ENCODE measurements around the gene VILL.
"Not testable (repeated sequence)": the region's sequence is repeated elsewhere in the genome, so short reads cannot be mapped to it uniquely, and the experiment has no call there.

VILL gene

GRCh38 chr3:37963635-37964034, 27.0 kb upstream of the VILL start:
- no peak for DNase-seq (ENCODE audit: low read depth in 2 of 2)

- no peak for DNase-seq (ENCODE audit: low read depth in 2 of 2)
Observed at GRCh38 chr3:37964146-37964545, 26.4 kb upstream of the VILL start.

- DNase-seq (ENCODE audit: low read depth in 2 of 2), result no peak
Observed at GRCh38 chr3:37964716-37965115, 25.9 kb upstream of the VILL start.

GRCh38 chr3:37967260-37967881, 23.2 kb upstream of the VILL start:
- peak in 1 of 2 donors; percentile 14 for DNase-seq (ENCODE audit: low read depth in 2 of 2)

DNA sequence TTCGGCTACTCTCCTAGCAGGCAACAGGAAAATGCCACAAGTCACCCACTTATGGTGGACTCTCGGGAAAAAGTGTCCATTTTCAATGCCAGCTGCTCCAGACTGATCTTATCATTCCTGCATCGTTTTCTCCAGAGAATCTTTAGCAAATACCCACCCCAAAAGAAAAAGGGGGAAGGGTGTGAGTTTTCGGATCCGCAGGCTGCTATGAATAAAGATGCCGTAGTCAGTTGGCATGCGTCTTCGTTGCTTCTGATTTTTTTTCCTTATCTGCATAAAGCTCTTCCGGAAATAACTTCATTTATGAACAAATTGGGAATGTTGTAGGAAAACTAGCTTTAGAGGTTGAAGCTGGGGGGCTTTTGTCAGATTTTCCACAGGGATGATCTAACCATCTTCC, 22.4 kb upstream of the VILL start:
- no peak for DNase-seq (ENCODE audit: low read depth in 2 of 2)

DNA sequence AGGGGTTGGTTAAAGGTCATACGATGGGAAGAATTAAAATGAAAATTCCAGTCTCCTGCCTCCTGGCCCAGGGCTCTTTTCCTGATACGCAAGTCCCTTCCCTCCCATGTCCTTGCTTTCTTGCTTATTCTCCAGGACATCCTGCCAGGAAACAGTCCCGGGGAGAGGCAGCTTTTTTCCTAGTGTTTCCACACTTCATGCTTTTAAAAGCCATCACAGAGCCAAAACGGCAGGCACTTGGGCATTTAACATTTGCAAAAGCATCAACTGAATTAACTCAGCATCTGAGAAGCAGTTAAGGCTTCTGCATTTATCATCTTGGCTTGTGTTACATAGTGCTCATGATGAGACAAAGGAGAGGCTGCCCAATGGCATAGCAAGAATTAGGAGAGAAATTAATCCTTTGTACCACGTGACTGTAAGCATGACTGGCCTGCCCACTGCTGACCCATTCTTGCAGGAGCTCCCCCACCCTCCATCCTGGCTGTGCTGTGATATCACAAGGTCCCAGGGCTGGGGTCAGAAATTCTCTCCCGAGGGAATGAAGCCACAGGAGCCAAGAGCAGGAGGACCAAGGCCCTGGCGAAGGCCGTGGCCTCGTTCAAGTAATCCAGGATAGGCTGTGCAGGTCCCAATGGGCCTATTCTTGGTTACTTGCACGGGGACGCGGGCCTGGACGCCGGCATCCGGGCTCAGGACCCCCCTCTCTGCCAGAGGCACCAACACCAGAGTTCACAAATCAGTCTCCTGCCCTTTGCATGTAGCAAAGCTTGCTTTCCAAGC, 21.6 kb upstream of the VILL start:
- DNase-seq (ENCODE audit: low read depth in 2 of 2), result no peak

GRCh38 chr3:37969596-37970100, 20.9 kb upstream of the VILL start:
- DNase-seq (ENCODE audit: low read depth in 2 of 2), result no peak

GRCh38 chr3:37970802-37971201, 19.8 kb upstream of the VILL start:
- DNase-seq (ENCODE audit: low read depth in 2 of 2), result no peak

DNA sequence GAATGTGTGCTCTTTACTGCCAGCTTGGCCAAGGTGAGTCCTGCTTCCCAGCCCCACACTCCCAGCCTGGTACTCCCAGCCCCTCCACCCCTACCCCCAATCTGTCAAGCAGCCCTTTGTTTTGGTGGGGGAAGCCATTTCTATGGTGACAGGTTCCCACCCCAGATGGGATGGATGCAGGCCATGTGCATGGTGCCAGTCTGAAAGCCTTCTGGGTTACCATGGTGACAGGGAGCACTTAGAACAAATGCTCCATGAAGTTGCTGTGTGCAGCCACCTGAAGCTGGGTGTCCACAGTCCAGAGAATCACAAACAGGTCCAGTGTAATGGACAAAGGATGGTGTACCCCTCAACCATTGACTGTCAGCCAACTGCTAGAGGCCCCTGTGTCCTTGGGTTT, 19.1 kb upstream of the VILL start:
- DNase-seq (ENCODE audit: low read depth in 2 of 2), result no peak

GRCh38 chr3:37972056-37972455, 18.5 kb upstream of the VILL start:
- DNase-seq (ENCODE audit: low read depth in 2 of 2), result not testable (repeated sequence)

- DNase-seq (ENCODE audit: low read depth in 2 of 2), result no peak
Observed at GRCh38 chr3:37973246-37974054, 17.1 kb upstream of the VILL start.

DNA sequence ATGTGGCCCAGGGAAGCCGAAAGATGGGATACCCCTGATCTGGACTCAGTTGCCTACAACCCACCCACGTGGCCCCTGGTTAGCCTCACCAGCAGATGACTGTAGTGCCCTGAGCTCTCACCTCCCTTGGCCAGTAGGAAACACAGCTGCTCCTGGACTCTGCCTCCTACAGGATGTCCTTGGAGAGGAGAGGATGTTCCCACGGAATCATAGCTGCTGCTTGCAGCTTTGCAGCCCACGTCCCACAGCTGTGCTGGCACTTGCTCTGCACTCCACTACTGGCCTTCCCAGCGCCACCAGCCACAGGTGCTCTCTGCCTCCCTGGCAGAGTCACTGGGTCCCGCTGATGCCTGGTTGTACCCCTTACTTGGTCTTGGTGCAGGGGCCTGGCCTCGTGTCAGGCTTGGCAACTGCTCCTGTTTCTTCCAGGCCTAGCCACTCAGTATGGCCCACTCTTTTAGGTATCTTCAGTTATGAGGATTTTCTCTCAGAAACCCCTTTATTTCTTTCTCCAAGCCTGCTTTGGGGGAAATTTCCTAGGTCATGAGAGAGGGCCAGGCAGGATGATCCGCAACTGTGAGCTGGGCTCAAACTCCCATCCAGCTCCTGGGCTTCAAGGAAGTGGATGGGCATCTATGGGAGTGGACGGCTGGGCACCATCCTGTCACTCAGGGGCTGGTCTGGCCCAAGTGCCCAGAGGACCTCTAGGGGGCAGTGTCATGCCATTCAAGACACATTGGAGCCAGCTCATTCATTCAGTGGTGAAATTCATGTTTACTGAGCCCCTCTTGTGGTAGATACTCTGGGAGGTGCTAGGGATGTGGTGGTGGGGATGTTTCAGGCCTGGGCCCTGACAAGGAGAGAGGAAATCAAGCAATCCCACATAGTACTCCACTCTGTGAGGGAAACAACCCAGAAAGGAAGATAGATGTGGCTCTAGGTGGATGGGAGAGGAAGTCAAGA, 16.2 kb upstream of the VILL start:
- peak; percentile 32 to 57 for DNase-seq (ENCODE audit: low read depth in 2 of 2)

GRCh38 chr3:37979541-37980461, 10.8 kb upstream of the VILL start:
- DNase-seq (ENCODE audit: low read depth in 2 of 2), result no peak

GRCh38 chr3:37980462-37981347, 9.9 kb upstream of the VILL start:
- no peak for DNase-seq (ENCODE audit: low read depth in 2 of 2)

- no peak for DNase-seq (ENCODE audit: low read depth in 2 of 2)
Observed at GRCh38 chr3:37981348-37981664, 9.3 kb upstream of the VILL start.

GRCh38 chr3:37982331-37982730, 8.3 kb upstream of the VILL start:
- DNase-seq (ENCODE audit: low read depth in 2 of 2), result no peak

GRCh38 chr3:37984051-37984450, 6.5 kb upstream of the VILL start:
- no peak for DNase-seq (ENCODE audit: low read depth in 2 of 2)

- DNase-seq (ENCODE audit: low read depth in 2 of 2), result no peak
Observed at GRCh38 chr3:37984596-37984995, 6.0 kb upstream of the VILL start.

DNA sequence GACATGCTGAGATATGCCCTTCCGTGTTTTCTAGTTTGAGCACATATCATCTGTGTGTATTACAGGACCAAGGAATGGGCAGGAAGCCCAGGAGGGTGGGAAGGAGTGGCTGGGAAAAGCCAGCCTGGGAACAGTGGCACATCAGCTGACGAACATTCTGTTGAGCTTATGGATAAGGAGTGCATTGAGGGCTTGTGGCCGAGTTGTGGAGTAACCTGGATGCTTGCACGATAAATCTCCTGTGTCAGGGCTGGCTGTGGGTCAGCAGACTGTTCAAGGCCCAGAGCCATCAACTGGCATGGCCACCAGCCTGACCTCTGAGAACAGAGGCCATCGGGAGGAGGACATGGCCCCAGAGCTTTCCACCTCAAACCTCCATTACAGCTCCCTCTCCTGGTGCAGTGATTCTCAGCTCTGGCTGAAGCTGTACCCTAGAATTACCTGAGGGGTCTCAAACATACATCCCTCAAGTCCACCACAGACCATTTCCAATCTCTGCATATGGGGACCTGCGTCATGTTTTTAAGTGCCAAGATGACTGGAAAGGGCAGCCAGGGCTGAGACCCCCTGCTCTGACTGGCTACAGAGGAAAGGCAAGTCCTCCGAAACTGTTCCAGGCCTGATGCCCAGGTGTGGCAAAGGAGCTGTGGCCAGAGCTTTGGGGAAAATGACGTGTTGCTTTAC, 4.8 kb upstream of the VILL start:
- DNase-seq (ENCODE audit: low read depth in 2 of 2), result no peak

Measured in stimulated activated CD8-positive, alpha-beta memory T cell treated with anti-CD3 and anti-CD28 coated beads, Interleukin-7, amount 100 ng/mL, for 1 hour (primary cell).